HG03342 (cell line): ENCODE measurements around the gene BARX2.
"Not testable (repeated sequence)": the region's sequence is repeated elsewhere in the genome, so short reads cannot be mapped to it uniquely, and the experiment has no call there.

ENCODE experiments used
- ATAC-seq: cut with Tn5 transposase; IDR thresholded peaks from one replicate; pipeline ENCODE4 v1.9.1; 2021; ENCODE audit warnings: mild to moderate bottlenecking, moderate library complexity; ENCODE audit not compliant: unreplicated experiment

Gene BARX2

GRCh38 chr11:129375751-129376657 lies at the start of gene BARX2:
Gene BARX2, plus strand, starts transcription at chr11:129375848. Its CDS starts 188 bp downstream, at chr11:129376036.
- ATAC-seq, result no peak

- ATAC-seq, result no peak
These were observed 48.7 kb upstream of the BARX2 start for GRCh38 chr11:129326921-129327320.

GRCh38 chr11:129327708-129328107 lies 47.9 kb upstream of the BARX2 start:
- ATAC-seq, result not testable (repeated sequence)

- ATAC-seq, result no peak
These were observed 46.9 kb upstream of the BARX2 start for GRCh38 chr11:129328756-129329155.

- ATAC-seq, result no peak
These were observed 44.4 kb upstream of the BARX2 start for GRCh38 chr11:129331217-129331616.

- peak; percentile 82 for ATAC-seq
These were observed 43.8 kb upstream of the BARX2 start for GRCh38 chr11:129331871-129332274.

GRCh38 chr11:129333873-129334272 lies 41.8 kb upstream of the BARX2 start:
- no peak for ATAC-seq

GRCh38 chr11:129344301-129344940 lies 31.2 kb upstream of the BARX2 start:
- not testable (repeated sequence) for ATAC-seq

GRCh38 chr11:129346916-129347315 lies 28.7 kb upstream of the BARX2 start:
- no peak for ATAC-seq

GRCh38 chr11:129348813-129349212 lies 26.8 kb upstream of the BARX2 start:
- no peak for ATAC-seq

GRCh38 chr11:129352676-129353075 lies 23.0 kb upstream of the BARX2 start:
- ATAC-seq, result no peak

- no peak for ATAC-seq
These were observed 21.0 kb upstream of the BARX2 start for GRCh38 chr11:129354691-129355090.

GRCh38 chr11:129359748-129360147 lies 15.9 kb upstream of the BARX2 start:
- ATAC-seq, result no peak

GRCh38 chr11:129364143-129364654 lies 11.4 kb upstream of the BARX2 start:
- ATAC-seq, result peak; percentile 100

- ATAC-seq, result no peak
These were observed 9.8 kb upstream of the BARX2 start for GRCh38 chr11:129365816-129366215.

GRCh38 chr11:129366737-129367597 lies 8.7 kb upstream of the BARX2 start:
- ATAC-seq, result no peak

- no peak for ATAC-seq
These were observed 6.6 kb upstream of the BARX2 start for GRCh38 chr11:129368889-129369672.

- ATAC-seq, result no peak
These were observed 4.9 kb upstream of the BARX2 start for GRCh38 chr11:129370715-129371114.

- ATAC-seq, result no peak
These were observed 2.8 kb upstream of the BARX2 start for GRCh38 chr11:129372609-129373488.
